Measurements from ENCODE around the gene EIF4E1B.

EIF4E1B gene

DNA sequence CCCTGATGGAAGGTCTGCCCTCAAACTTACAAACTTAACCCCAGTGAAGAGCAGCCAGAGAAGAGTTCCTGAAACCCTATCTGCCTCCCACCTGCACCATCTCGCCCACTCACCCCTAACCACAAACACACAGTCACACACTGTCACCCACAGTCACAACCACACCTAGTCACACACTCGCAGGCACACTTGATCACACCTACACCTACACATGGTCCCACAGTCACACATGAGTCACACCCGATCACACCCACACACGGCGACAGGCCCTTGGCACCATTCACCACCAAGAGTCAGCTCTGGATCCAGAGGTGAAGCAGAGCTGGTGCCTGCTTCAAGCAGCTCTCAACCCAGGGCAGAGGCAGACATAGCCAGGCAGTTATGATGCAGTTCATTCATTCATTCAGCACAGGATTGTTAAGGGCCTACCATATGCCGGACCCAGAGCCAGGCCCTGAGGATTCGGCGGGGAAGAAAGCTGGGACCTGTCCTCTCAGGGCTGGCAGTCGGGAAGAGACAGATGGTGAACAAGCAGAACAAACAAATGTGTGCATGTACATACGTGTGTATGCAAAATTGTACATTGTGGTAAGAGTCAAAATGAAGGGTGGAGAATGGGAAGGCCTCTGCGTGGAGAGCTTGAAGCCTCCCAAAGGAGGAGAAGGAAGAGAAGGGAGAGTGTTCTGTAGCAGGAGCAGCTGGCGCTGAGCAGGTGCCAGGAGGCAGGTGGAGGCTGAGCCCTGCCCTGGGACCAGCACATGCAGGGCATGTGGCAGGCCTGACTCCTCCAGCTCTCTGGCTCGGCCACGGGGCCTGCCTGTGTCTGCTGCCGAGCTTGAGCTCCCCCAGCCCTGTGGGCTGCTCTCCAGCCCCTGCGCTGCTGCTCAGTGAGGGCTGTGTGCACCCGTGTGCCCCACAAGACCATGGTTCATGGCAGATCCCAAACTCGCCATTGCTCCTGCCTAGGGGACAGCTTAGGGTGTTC lies 23.2 kb downstream of the EIF4E1B start:
- TF ChIP-seq, protein P1, sequence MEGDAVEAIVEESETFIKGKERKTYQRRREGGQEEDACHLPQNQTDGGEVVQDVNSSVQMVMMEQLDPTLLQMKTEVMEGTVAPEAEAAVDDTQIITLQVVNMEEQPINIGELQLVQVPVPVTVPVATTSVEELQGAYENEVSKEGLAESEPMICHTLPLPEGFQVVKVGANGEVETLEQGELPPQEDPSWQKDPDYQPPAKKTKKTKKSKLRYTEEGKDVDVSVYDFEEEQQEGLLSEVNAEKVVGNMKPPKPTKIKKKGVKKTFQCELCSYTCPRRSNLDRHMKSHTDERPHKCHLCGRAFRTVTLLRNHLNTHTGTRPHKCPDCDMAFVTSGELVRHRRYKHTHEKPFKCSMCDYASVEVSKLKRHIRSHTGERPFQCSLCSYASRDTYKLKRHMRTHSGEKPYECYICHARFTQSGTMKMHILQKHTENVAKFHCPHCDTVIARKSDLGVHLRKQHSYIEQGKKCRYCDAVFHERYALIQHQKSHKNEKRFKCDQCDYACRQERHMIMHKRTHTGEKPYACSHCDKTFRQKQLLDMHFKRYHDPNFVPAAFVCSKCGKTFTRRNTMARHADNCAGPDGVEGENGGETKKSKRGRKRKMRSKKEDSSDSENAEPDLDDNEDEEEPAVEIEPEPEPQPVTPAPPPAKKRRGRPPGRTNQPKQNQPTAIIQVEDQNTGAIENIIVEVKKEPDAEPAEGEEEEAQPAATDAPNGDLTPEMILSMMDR (IDR thresholded peaks at IDR 0.05; ENCODE audit: borderline replicate concordance, insufficient read depth, low read depth, low read length): no peak
- H3K4me3 ChIP-seq (ENCODE audit: low read depth, low read length): no peak overlapping the region

- H3K4me3 ChIP-seq (ENCODE audit: low read depth, low read length): no peak overlapping the region
- TF ChIP-seq, protein P1 (IDR thresholded peaks at IDR 0.05; ENCODE audit: borderline replicate concordance, insufficient read depth, low read depth, low read length): no peak
Observed at GRCh38 chr5:176654856-176655255, 24.4 kb downstream of the EIF4E1B start.

- no peak overlapping the region for H3K4me3 ChIP-seq (ENCODE audit: low read depth, low read length)
- TF ChIP-seq, protein P1 (IDR thresholded peaks at IDR 0.05; ENCODE audit: borderline replicate concordance, insufficient read depth, low read depth, low read length): no peak
Observed at GRCh38 chr5:176656467-176656990, 26.1 kb downstream of the EIF4E1B start.

- no peak overlapping the region for H3K4me3 ChIP-seq (ENCODE audit: low read depth, low read length)
- TF ChIP-seq, protein P1 (IDR thresholded peaks at IDR 0.05; ENCODE audit: borderline replicate concordance, insufficient read depth, low read depth, low read length): peak; percentile 96
Observed at GRCh38 chr5:176658007-176658599, 27.6 kb downstream of the EIF4E1B start.

DNA sequence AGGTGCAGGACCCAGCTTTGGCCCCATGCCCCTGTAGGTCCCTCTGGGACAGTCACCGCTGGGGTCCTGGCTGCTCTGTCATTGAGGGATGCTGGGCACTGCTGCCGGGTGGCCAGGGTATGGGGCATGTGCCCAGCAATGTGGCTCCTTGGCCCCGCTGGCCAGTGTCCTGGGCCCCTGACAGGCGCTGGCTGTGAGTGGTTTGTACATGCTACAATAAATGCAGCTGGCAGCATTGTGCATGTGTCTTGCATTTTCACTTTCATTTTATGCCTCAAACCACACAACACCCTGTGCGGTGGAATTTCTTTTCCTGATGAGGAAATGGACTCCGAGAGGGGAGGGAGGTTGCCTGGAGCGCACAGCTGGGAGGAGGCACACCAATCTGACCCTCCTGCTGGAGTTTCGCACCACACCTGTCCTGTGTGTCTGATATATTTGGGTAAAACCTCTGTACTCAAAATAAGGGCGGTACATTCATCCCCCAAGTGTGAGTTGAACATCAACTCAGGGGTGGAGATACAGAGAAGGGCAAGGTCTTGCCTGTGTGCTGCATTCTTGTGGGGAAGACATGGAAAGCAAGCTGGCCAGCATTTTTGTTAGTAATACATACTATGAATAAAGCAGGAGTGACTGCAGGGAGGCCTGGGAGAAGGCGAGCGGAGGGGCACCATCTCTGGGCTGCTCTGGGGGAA lies 28.5 kb downstream of the EIF4E1B start:
- TF ChIP-seq, protein P1 (IDR thresholded peaks at IDR 0.05; ENCODE audit: borderline replicate concordance, insufficient read depth, low read depth, low read length): no peak
- no peak overlapping the region for H3K4me3 ChIP-seq (ENCODE audit: low read depth, low read length)

- TF ChIP-seq, protein P1 (IDR thresholded peaks at IDR 0.05; ENCODE audit: borderline replicate concordance, insufficient read depth, low read depth, low read length): no peak
- H3K4me3 ChIP-seq (ENCODE audit: low read depth, low read length): no peak overlapping the region
Observed at GRCh38 chr5:176659512-176659839, 29.0 kb downstream of the EIF4E1B start.

All from GM12875 (cell line).